Activated naive CD8-positive, alpha-beta T cell treated with anti-CD3 and anti-CD28 coated beads, Interleukin-2, amount 50 U/mL, for 16 hours (primary cell): ENCODE measurements around the gene SLC9B1.
"Not testable (repeated sequence)": the region's sequence is repeated elsewhere in the genome, so short reads cannot be mapped to it uniquely, and the experiment has no call there.

Experiments used
- DNase-seq: peaks from one replicate; pipeline ENCODE4 v3.0.0-alpha.2; 2020; ENCODE audit warnings: low read depth, low spot score

Gene SLC9B1

GRCh38 chr4:102878349-102878748 lies 141.2 kb downstream of the SLC9B1 start:
- DNase-seq: not testable (repeated sequence)

DNA sequence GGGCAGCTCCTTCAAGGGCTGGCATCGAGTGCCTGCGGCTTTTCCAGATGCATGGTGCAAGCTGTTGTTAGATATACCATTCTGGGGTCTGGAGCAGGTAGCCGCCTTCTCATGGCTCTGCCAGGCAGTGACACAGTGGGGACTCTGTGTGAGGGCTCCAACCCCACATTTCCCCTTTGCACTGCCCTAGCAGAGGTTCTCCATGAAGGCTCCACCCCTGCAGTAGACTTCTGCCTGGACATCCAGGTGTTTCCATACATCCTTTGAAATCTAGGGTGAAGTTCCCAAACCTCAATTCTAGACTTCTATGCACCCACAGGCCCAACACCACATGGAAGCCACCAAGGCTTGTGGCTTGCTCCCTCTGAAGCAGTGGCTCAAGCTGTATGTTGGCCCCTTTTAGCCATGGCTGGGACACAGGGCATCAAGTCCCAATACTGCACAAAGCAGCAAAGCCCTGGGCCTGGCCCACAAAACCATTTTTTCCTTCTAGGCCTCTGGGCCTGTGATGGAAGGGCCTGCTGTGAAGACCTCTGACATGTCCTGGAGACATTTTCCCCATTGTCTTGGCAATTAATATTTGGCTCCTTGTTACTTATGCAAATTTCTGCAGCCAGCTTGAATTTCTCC lies 141.9 kb downstream of the SLC9B1 start:
- DNase-seq: not testable (repeated sequence)

GRCh38 chr4:102871772-102872171 lies 147.7 kb downstream of the SLC9B1 start:
- no peak for DNase-seq

GRCh38 chr4:102869569-102870197 lies 149.8 kb downstream of the SLC9B1 start:
- DNase-seq: peak; percentile 25

- DNase-seq: peak; percentile 83
Observed at GRCh38 chr4:102868781-102869568, 150.5 kb downstream of the SLC9B1 start, which contains the start of gene CISD2. Gene CISD2, plus strand, starts transcription at chr4:102868992. Its CDS starts 93 bp downstream, at chr4:102869085.

DNA sequence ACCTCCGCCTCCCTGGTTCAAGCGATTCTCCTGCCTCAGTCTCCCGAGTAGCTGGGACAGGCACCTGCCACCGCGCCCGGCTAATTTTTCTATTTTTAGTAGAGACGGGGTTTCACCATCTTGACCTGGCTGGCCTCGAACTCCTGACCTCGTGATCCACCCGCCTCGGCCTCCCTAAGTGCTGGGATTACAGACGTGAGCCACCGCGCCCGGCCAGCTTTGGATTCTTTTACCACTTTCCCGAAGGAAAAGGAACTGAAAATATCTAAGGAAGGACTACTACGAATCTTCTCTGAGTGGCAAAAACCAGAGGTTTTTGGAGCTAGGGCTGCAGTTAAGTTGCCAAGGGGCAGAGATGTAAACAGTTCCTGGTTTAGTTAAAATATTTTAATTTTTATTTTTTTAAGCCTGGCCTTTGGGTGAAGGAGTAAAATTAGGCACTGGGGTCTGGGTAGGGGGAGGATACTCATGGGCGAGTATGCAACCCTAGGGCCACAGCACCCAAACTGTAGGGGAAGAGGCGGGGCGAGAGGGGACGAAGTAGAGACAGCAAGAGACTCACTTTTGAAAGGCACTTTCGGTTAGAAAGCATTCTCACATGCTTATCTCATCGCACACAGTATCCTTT lies 151.2 kb downstream of the SLC9B1 start:
- no peak for DNase-seq

- DNase-seq: no peak
Observed at GRCh38 chr4:102867278-102868152, 152.0 kb downstream of the SLC9B1 start.

DNA sequence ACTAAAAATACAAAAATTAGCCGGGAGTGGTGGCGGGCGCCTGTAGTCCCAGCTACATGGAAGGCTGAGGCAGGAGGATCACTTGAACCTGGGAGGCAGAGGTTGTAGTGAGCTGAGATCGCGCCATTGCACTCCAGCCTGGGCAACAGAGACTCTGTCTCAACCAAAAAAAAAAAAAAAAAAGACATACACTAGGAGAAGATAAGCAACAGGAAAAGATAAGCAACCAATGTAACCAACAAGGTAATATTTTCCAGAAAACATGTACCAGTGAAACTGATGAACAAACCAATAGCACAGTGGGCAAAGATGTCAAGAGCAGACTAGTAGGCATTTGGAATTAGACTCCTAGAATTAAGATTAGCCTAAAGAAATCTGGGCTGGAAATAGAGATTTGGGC lies 154.2 kb downstream of the SLC9B1 start:
- DNase-seq: not testable (repeated sequence)

DNA sequence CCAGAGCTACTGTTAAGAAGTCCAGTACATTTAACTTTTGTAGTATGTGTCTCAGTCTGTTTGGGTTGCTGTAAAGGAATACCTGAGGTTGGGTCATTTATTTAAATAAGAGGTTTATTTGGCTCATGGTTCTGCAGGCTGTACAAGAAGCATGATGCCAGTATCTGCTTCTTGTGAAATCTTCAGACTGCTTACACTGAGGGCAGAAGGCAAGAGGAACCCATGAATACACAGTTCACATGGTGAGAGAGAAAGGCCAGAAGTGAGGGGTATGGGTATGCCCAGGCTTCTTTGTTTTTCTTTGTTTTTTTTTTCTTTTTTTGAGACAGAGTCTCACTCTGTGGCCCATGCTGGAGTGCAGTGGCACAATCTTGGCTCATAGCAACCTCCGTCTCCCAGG lies 156.8 kb downstream of the SLC9B1 start:
- DNase-seq: no peak

GRCh38 chr4:102862016-102862415 lies 157.5 kb downstream of the SLC9B1 start:
- DNase-seq: no peak

- no peak for DNase-seq
Observed at GRCh38 chr4:102860611-102861324, 158.7 kb downstream of the SLC9B1 start.

GRCh38 chr4:102858828-102859464 lies 160.6 kb downstream of the SLC9B1 start:
- no peak for DNase-seq
